Stimulated activated naive B cell treated with anti-CD40 and anti-IgM and Interleukin-4, amounts not matched to agents 10 μg/mL and 1 μg/mL and 100 μg/mL, for 72 hours (primary cell): ENCODE data around the gene AJUBA.
A peak's percentile ranks its signal among the peaks of the same experiment; 100 is the strongest.
"Not testable (repeated sequence)": the region's sequence is repeated elsewhere in the genome, so short reads cannot be mapped to it uniquely, and the experiment has no call there.

ENCODE experiments used
- ATAC-seq, 2 donors: fragments of 150-1000 bp; cut with Tn5 transposase; replicated peaks; 2 replicates each; pipeline ENCODE4 v1.10.0; 2021; ENCODE audit warnings: moderate library complexity in 1 of 2
- DNase-seq: peaks from one replicate; pipeline ENCODE4 v3.0.0; 2021
- H3K27ac Mint-ChIP-seq: one replicate; pipeline ENCODE4 v1.8.0; 2022; ENCODE audit warnings: mild to moderate bottlenecking, mixed read lengths
- H3K27me3 Mint-ChIP-seq, 2 donors: one replicate each; pipeline ENCODE4 v1.8.0; 2022; ENCODE audit warnings: mixed read lengths in 2 of 2
- H3K36me3 Mint-ChIP-seq, 2 donors: one replicate each; pipeline ENCODE4 v1.8.0; 2022; ENCODE audit warnings: mixed read lengths in 2 of 2, mild to moderate bottlenecking in 1 of 2
- H3K4me1 Mint-ChIP-seq, 2 donors: one replicate each; pipeline ENCODE4 v1.8.0; 2022; ENCODE audit warnings: mixed read lengths in 2 of 2, mild to moderate bottlenecking in 1 of 2
- H3K4me3 Mint-ChIP-seq, 2 donors: one replicate each; pipeline ENCODE4 v1.8.0; 2022; ENCODE audit warnings: mild to moderate bottlenecking in 2 of 2, mixed read lengths in 2 of 2, moderate library complexity in 1 of 2
- H3K9me3 Mint-ChIP-seq, 2 donors: one replicate each; pipeline ENCODE4 v1.8.0; 2022; ENCODE audit warnings: mixed read lengths in 2 of 2, mild to moderate bottlenecking in 1 of 2

Gene AJUBA

DNA sequence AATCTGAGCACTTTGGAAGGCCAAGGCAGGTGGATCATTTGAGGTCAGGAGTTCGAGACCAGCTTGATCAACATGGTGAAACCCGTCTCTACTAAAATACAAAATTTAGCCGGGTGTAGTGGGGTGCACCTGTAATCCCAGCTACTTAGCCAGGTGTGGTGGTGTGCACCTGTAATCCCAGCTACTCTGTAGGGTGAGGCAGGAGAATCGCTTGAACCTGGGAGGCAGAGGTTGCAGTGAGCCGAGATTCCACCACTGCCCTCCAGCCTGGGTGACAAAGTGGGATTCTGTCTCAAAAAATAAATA, 31.4 kb upstream of the AJUBA start:
- H3K27me3 Mint-ChIP-seq, H3K9me3 Mint-ChIP-seq, H3K4me3 Mint-ChIP-seq, DNase-seq, H3K27ac Mint-ChIP-seq, H3K36me3 Mint-ChIP-seq, ATAC-seq: not testable (repeated sequence)
- peaks cover 10 to 12% of the 10 kb centered on the region in 2 donors for H3K4me1 Mint-ChIP-seq

DNA sequence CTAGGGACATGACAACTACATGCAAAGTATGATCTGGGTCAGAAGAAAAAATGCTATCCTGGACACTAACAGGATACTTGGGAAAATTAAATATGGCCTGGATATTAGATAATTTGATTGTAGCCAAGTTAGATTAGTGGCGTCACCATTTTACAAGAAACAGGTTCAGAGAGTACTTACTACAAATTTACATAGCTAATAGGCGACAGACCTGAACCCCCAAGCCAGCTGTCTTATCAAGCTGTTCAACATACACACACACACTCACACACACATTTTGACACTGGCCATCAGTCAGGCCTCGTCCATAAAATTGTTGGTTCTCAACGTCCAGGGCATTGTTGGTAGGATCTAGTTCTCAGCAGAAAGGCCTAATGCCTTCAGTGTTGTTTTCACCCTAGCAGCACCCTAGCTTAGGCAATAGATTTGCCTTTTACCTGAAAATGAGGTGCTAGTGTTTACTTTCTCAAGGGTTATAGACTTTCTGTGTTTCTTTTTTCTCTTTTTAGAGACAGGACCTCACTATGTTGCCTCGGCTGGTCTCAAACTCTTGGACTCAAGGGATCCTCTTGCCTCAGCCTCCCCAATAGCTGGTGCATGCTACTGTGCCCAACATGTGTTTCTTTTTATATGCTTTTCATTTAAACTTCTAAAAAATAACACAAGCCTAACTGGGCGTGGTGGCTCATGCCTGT, 30.9 kb upstream of the AJUBA start:
- peaks cover 0 to 2% of the 10 kb centered on the region in 2 donors for H3K9me3 Mint-ChIP-seq
- H3K27ac Mint-ChIP-seq, result no peak overlapping the region
- H3K27me3 Mint-ChIP-seq, result no peaks in the 10 kb centered on the region
- H3K36me3 Mint-ChIP-seq, result no peaks in the 10 kb centered on the region
- H3K4me1 Mint-ChIP-seq, result peaks cover 14 to 17% of the 10 kb centered on the region in 2 donors
- DNase-seq, result no peak
- no peak for ATAC-seq
- no peak overlapping the region for H3K4me3 Mint-ChIP-seq

GRCh38 chr14:23009939-23010726, 27.8 kb upstream of the AJUBA start, which contains the start of gene C14orf93:
Gene C14orf93 (minus strand): TSS chr14:23010143. CDS start chr14:22999023, 11,120 bp downstream.
- Mint-ChIP-seq H3K4me1 (peaks cover 14 to 33% of the 10 kb centered on the region in 2 donors), H3K36me3 (no peaks in the 10 kb centered on the region), H3K27ac (peak within 1 kb of the TSS; percentile 99), H3K9me3 (peaks cover 0 to 2% of the 10 kb centered on the region in 2 donors), H3K27me3 (no peaks in the 10 kb centered on the region), H3K4me3 (peak within 1 kb of the TSS; percentile 91 to 98)
- DNase-seq (peak; percentile 64), ATAC-seq (peak; percentile 41 to 48)

DNA sequence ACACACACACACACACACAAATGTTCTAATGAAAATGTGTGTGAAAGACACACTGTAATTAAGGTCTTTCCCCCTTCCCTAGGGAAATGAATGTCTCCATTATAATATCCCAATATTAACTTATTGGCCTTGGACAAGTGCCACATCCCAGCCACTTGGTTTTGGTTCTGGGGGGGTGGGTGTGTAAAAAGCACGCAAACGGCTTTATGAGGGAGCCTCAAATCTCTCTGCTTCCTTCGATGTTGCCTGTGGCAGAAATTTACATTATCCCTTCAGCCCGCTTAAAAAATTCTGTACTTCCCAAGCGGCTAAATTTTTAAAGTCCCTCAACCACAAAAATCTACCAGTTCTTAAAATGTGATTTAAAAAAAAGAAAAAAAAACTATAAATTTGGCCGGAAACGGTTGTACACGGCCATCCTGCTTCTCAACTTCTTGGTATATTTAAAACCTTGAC, 27.2 kb upstream of the AJUBA start:
- Mint-ChIP-seq H3K4me1 (peaks cover 14 to 38% of the 10 kb centered on the region in 2 donors), H3K27ac (peak overlapping the region; percentile 99), H3K27me3 (no peaks in the 10 kb centered on the region), H3K4me3 (peak overlapping the region; percentile 91 to 98), H3K9me3 (peaks cover 0 to 2% of the 10 kb centered on the region in 2 donors), H3K36me3 (no peaks in the 10 kb centered on the region)
- no peak for ATAC-seq
- DNase-seq, result no peak

DNA sequence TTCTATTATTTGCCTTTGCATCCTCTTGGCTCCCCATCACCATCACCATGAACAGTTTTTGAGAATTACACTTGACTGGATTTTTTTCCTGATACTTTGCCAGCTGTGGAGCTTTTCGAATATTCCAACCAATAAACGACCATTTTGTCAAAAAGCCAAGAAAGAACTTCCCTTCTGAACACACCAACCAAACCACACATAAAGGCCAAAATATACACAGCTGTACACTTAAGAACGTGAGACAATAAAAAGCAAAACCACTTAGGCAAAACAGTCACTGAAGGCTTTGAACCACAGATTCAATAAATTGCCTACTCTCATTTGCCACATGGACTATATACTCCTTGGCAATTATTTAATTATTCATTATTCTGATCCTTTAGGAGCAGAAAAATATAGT, 26.5 kb upstream of the AJUBA start:
- DNase-seq (no peak), ATAC-seq (no peak)
- Mint-ChIP-seq H3K4me3 (peak overlapping the region; percentile 91 to 98), H3K4me1 (peaks cover 14 to 38% of the 10 kb centered on the region in 2 donors), H3K36me3 (no peaks in the 10 kb centered on the region), H3K27me3 (no peaks in the 10 kb centered on the region), H3K9me3 (peaks cover 0 to 2% of the 10 kb centered on the region in 2 donors), H3K27ac (peak overlapping the region; percentile 26)

GRCh38 chr14:23006544-23007419, 24.4 kb upstream of the AJUBA start:
- H3K4me1 Mint-ChIP-seq, result peaks cover 14 to 38% of the 10 kb centered on the region in 2 donors
- no peaks in the 10 kb centered on the region for H3K27me3 Mint-ChIP-seq
- peak overlapping the region; percentile 99 for H3K27ac Mint-ChIP-seq
- ATAC-seq, result peak; percentile 95 to 96
- H3K4me3 Mint-ChIP-seq, result peak overlapping the region; percentile 93 to 97
- H3K36me3 Mint-ChIP-seq, result no peaks in the 10 kb centered on the region
- peaks cover 0 to 2% of the 10 kb centered on the region in 2 donors for H3K9me3 Mint-ChIP-seq
- peak; percentile 98 for DNase-seq

DNA sequence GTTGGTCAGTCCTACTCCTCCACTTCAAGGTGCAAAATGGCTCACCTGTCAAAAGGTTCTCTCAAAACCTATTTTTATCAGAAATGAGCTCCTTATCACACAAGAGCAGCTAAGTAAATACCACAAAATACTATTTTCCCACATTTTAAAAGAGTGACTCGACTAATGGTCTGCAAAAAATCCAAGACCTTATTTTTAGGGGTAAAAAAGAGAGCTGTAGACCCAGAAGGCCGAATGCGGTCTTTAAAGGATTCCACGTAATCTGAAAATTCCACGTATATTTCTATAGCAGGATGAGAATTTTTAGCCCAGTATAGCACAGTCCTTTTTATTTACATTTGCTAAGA, 23.8 kb upstream of the AJUBA start:
- Mint-ChIP-seq H3K4me1 (peaks cover 11 to 34% of the 10 kb centered on the region in 2 donors), H3K36me3 (no peaks in the 10 kb centered on the region), H3K9me3 (no peaks in the 10 kb centered on the region), H3K27ac (peak overlapping the region; percentile 99), H3K4me3 (peak overlapping the region; percentile 93 to 97), H3K27me3 (no peaks in the 10 kb centered on the region)
- DNase-seq, result no peak
- no peak for ATAC-seq

- no peaks in the 10 kb centered on the region for H3K27me3 Mint-ChIP-seq
- DNase-seq, result no peak
- H3K27ac Mint-ChIP-seq, result no peak overlapping the region
Observed at GRCh38 chr14:23005451-23006187, 23.3 kb upstream of the AJUBA start.

GRCh38 chr14:23004274-23004673, 21.9 kb upstream of the AJUBA start:
- H3K36me3 Mint-ChIP-seq, H3K9me3 Mint-ChIP-seq, DNase-seq, ATAC-seq, H3K4me3 Mint-ChIP-seq, H3K27me3 Mint-ChIP-seq, H3K27ac Mint-ChIP-seq: not testable (repeated sequence)
- peaks cover 7 to 31% of the 10 kb centered on the region in 2 donors for H3K4me1 Mint-ChIP-seq

More at GRCh38 chr14:23005451-23006187, 23.3 kb upstream of the AJUBA start:
- peak overlapping the region in 1 of 2 donors; percentile 93 for H3K4me3 Mint-ChIP-seq
- H3K4me1 Mint-ChIP-seq, result peaks cover 11 to 32% of the 10 kb centered on the region in 2 donors
- H3K36me3 Mint-ChIP-seq, result no peaks in the 10 kb centered on the region
- no peak for ATAC-seq
- H3K9me3 Mint-ChIP-seq, result no peaks in the 10 kb centered on the region

DNA sequence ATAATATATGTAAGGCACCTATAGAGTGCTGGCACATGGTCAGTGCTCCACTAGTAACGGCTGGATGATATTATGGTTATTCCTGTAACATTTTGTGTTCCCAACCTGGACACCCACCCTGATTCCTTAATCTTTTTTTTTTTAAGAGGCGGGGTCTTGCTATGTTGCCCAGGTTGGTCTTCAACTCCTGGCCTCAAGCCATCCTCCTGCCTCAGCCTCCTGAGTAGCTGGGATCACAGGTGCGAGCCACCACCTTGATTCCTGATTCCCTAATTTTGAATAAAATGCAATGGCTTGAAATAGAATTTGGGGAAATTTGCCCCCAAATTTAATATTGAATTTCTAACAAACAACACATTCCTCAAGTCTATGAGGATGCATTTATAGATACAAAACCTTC, 20.2 kb upstream of the AJUBA start:
- Mint-ChIP-seq H3K4me1 (peaks cover 0 to 16% of the 10 kb centered on the region in 2 donors), H3K4me3 (no peak overlapping the region), H3K27ac (no peak overlapping the region), H3K27me3 (no peaks in the 10 kb centered on the region), H3K36me3 (peaks cover 0 to 2% of the 10 kb centered on the region in 2 donors), H3K9me3 (no peaks in the 10 kb centered on the region)
- no peak for DNase-seq
- ATAC-seq, result no peak

DNA sequence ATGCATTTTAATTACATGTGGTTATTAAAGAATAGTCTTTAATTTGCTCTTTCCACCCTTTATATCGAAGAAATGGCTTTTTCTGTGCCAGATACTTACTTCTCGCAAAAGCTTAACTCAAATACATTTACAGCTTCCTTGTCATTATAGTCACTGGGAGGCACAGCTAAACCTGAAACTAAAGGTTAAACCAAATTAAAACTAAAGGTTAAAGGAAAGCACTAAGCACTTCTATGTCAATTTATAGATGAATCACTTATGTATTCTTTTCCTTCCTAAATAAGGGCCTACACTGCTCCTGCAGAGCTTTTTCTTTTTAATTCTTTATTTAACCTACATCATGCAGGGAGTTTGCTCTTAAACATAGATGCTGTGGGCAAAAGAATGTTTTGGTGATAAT, 18.5 kb upstream of the AJUBA start:
- Mint-ChIP-seq H3K27me3 (no peaks in the 10 kb centered on the region), H3K36me3 (peaks cover 0 to 2% of the 10 kb centered on the region in 2 donors), H3K4me3 (no peak overlapping the region), H3K4me1 (peaks cover 0 to 8% of the 10 kb centered on the region in 2 donors), H3K9me3 (no peaks in the 10 kb centered on the region), H3K27ac (no peak overlapping the region)
- DNase-seq (no peak), ATAC-seq (no peak)

DNA sequence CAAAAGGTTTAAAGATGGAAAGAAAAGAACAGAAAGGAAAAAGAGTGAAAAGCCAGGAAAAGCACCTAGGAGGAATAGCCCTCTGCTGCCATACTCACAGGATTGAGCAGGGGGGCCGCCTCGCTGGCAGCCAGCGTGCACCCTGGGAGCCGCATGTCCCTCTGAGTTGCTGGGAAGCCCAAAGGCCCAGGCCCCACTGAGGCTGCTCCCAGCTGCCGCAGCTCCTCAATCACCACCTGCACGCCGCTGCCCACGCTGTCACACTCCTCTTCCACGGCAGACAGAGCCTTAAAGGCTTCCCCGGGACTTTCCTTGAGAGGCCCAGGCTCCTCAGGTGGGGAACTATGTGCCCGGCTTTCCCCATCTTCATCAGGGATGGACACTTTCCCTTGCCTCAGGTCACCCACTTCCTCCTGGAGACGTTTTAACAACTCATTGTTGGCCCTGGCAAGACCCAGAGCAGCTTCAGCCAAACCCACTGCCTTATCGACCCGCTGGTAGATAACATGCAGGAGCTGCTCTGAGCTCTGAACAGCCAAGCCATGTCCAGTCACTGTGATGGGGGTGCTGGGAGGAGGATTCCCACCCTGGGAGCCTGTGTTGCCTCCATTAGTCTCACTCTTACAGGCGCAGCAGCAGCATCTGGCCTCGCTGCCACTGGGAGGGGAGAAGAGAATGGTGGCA, 16.1 kb upstream of the AJUBA start:
- no peak for DNase-seq
- Mint-ChIP-seq H3K36me3 (peaks cover 0 to 2% of the 10 kb centered on the region in 2 donors), H3K27me3 (no peaks in the 10 kb centered on the region), H3K4me1 (peaks cover 0 to 5% of the 10 kb centered on the region in 2 donors), H3K4me3 (no peak overlapping the region), H3K9me3 (no peaks in the 10 kb centered on the region), H3K27ac (no peak overlapping the region)
- no peak for ATAC-seq

- H3K27me3 Mint-ChIP-seq, result no peaks in the 10 kb centered on the region
- peaks cover 0 to 6% of the 10 kb centered on the region in 2 donors for H3K36me3 Mint-ChIP-seq
- no peak for ATAC-seq
- H3K4me1 Mint-ChIP-seq, result peaks cover 0 to 5% of the 10 kb centered on the region in 2 donors
- DNase-seq, result no peak
- no peak overlapping the region for H3K4me3 Mint-ChIP-seq
- no peak overlapping the region for H3K27ac Mint-ChIP-seq
- H3K9me3 Mint-ChIP-seq, result no peaks in the 10 kb centered on the region
Observed at GRCh38 chr14:22997676-22998323, 15.4 kb upstream of the AJUBA start.
